WTC11 (cell line): ENCODE measurements around the gene TAF1B. TPM values are rescaled to one million over a fixed set of nuclear protein-coding genes. Genes with fewer than 3 reads are reported as not detected.

ENCODE experiments used
- ATAC-seq: fragments of 200-7000 bp; cut with Tn5 transposase; 2 replicates; pipeline ENCODE4 v1.10.0; 2021; ENCODE audit warnings: mild to moderate bottlenecking, moderate library complexity
- CTCF ChIA-PET: fragments of 300-600 bp; sonication (Branson Sonifier 250); formaldehyde crosslinking; loops from one replicate; lab custom pipeline; 2021; ENCODE audit warnings: antibody characterized with exemption; lab: Charles Lee
- POLR2A ChIA-PET: fragments of 350-600 bp; sonication (Branson Sonifier 250); formaldehyde crosslinking; loops from one replicate; lab custom pipeline; 2021; ENCODE audit warnings: antibody characterized with exemption; lab: Charles Lee
- DNase-seq: peaks from one replicate; pipeline ENCODE4 v3.0.0; 2021; ENCODE audit warnings: low spot score
- H3K27ac Mint-ChIP-seq: 2 replicates; pipeline ENCODE4 v1.8.0; 2021; ENCODE audit warnings: mixed read lengths
- H3K27me3 Mint-ChIP-seq: 2 replicates; pipeline ENCODE4 v1.8.0; 2021; ENCODE audit warnings: low read depth, mild to moderate bottlenecking, moderate library complexity, mixed read lengths
- H3K36me3 Mint-ChIP-seq: 2 replicates; pipeline ENCODE4 v1.8.0; 2021; ENCODE audit warnings: mixed read lengths
- H3K4me1 Mint-ChIP-seq: 2 replicates; pipeline ENCODE4 v1.8.0; 2022; ENCODE audit warnings: mixed read lengths
- H3K4me3 Mint-ChIP-seq: 2 replicates; pipeline ENCODE4 v1.8.0; 2021; ENCODE audit warnings: mild to moderate bottlenecking, moderate library complexity, mixed read lengths
- H3K9me3 Mint-ChIP-seq: 2 replicates; pipeline ENCODE4 v1.8.0; 2021; ENCODE audit warnings: mixed read lengths
- CREB1 ChIP-seq: sonication (generic); formaldehyde crosslinking; IDR thresholded peaks from 2 replicates; pipeline ENCODE4 v1.8.0; 2023; ENCODE audit warnings: mild to moderate bottlenecking, missing genetic modification reagents
- E2F5 ChIP-seq: sonication (generic); formaldehyde crosslinking; IDR thresholded peaks from 2 replicates; pipeline ENCODE4 v1.8.1; 2022; ENCODE audit warnings: mild to moderate bottlenecking, moderate library complexity, missing genetic modification reagents
- FOXK1 ChIP-seq: sonication (generic); formaldehyde crosslinking; IDR thresholded peaks from 2 replicates; pipeline ENCODE4 v1.8.0; 2022; ENCODE audit warnings: mild to moderate bottlenecking, moderate library complexity, missing genetic modification reagents
- FOXP4 ChIP-seq: sonication (generic); formaldehyde crosslinking; IDR thresholded peaks from 2 replicates; pipeline ENCODE4 v1.8.0; 2022; ENCODE audit warnings: mild to moderate bottlenecking, missing genetic modification reagents
- GRHL2 ChIP-seq: fragments of 250-450 bp; sonication (Bioruptor Pico); IDR thresholded peaks from 2 replicates; pipeline ENCODE4 v1.8.0; 2022; ENCODE audit warnings: mild to moderate bottlenecking, moderate library complexity; ENCODE audit not compliant: insufficient replicate concordance, severe bottlenecking
- GTF2I ChIP-seq: fragments of 250-450 bp; sonication (Bioruptor Pico); conservative IDR thresholded peaks from 2 replicates; pipeline ENCODE4 v1.4.0; 2021; ENCODE audit warnings: mild to moderate bottlenecking
- NFYB ChIP-seq: sonication (generic); formaldehyde crosslinking; conservative IDR thresholded peaks from 2 replicates; pipeline ENCODE4 v1.8.0; 2022; ENCODE audit warnings: low read depth, missing genetic modification reagents
- TP53 ChIP-seq: sonication (generic); formaldehyde crosslinking; IDR thresholded peaks from 2 replicates; pipeline ENCODE4 v1.8.1; 2023; ENCODE audit warnings: mild to moderate bottlenecking, missing genetic modification reagents
- ZBTB21 ChIP-seq: sonication (generic); formaldehyde crosslinking; IDR thresholded peaks from 2 replicates; pipeline ENCODE4 v1.8.1; 2023; ENCODE audit warnings: mild to moderate bottlenecking, missing genetic modification reagents, borderline replicate concordance
- ZNF232 ChIP-seq: sonication (generic); formaldehyde crosslinking; IDR thresholded peaks from 2 replicates; pipeline ENCODE4 v1.8.0; 2022; ENCODE audit warnings: mild to moderate bottlenecking, missing genetic modification reagents
- ZNF423 ChIP-seq: fragments of 250-450 bp; sonication (Bioruptor Pico); IDR thresholded peaks from 2 replicates; pipeline ENCODE4 v2.1.2; 2022; ENCODE audit warnings: mild to moderate bottlenecking, moderate library complexity
- total RNA-seq: library from RNA; stranded (reverse); gene quantifications from 3 replicates; pipeline ENCODE4 v1.2.3, GENCODE V29; 2021
- TF ChIP-seq, protein P1 (sequence below): sonication (generic); formaldehyde crosslinking; IDR thresholded peaks from 2 replicates; pipeline ENCODE4 v1.8.1; 2023; ENCODE audit warnings: mild to moderate bottlenecking, missing genetic modification reagents, moderate library complexity
- TF ChIP-seq, protein P2 (sequence below): sonication (generic); formaldehyde crosslinking; IDR thresholded peaks from 2 replicates; pipeline ENCODE4 v1.8.1; 2023; ENCODE audit warnings: mild to moderate bottlenecking, missing genetic modification reagents
- TF ChIP-seq, protein P3 (sequence below): fragments of 250-450 bp; sonication (Bioruptor Pico); conservative IDR thresholded peaks from 2 replicates; pipeline ENCODE4 v1.9.0; 2021; ENCODE audit warnings: mild to moderate bottlenecking
- TF ChIP-seq, protein P4 (sequence below): sonication (generic); formaldehyde crosslinking; IDR thresholded peaks from 2 replicates; pipeline ENCODE4 v1.8.1; 2022; ENCODE audit warnings: missing genetic modification reagents, borderline replicate concordance
- TF ChIP-seq, protein P5 (sequence below): fragments of 250-450 bp; sonication (Bioruptor Pico); IDR thresholded peaks from 2 replicates; pipeline ENCODE4 v1.8.0; 2021; ENCODE audit warnings: mild to moderate bottlenecking

TAF1B gene
- total RNA-seq, 1 experiment from 2014 or later, result 28.8 TPM

DNA sequence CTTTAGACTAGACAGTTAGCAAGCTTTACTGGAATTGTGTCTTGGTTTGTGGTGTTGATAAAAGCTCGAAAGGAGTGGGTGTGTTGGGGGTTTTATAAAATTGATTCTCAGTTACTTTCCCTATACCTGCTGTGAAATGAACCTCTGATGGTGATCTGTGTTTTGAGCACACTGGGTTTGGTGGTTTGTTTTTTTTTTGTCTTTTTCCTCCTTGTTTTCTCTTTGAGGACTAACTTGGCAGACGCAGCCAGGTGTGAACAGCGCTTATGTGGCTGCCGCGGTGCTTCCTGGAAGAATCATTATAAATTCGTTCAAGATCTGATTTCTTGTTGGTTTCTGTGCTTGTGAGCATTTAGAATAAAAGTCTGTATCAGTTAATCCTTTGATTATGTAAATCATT is 136.7 kb downstream of the TAF1B start:
- Mint-ChIP-seq H3K9me3 (peaks cover 5% of the 10 kb centered on the region; the same call in 1 of the 2 replicates), H3K27me3 (no peaks in the 10 kb centered on the region), H3K27ac (no peak overlapping the region; the same call in 1 of the 2 replicates), H3K4me3 (no peak overlapping the region), H3K36me3 (no peaks in the 10 kb centered on the region), H3K4me1 (no peaks in the 10 kb centered on the region)
- CTCF ChIA-PET, result no interaction called here
- POLR2A ChIA-PET, result interaction anchor here (0.7 kb wide), 1 partner anchor 183 kb away, joined by 3 read pairs; no protein-coding TSS in a partner anchor
- TF ChIP-seq, protein P1, sequence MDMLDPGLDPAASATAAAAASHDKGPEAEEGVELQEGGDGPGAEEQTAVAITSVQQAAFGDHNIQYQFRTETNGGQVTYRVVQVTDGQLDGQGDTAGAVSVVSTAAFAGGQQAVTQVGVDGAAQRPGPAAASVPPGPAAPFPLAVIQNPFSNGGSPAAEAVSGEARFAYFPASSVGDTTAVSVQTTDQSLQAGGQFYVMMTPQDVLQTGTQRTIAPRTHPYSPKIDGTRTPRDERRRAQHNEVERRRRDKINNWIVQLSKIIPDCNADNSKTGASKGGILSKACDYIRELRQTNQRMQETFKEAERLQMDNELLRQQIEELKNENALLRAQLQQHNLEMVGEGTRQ (CRISPR knock-in tag), result no peak
- TF ChIP-seq ZBTB21 (no peak), ZNF232 (CRISPR knock-in tag) (no peak), FOXK1 (no peak), ZNF423 (CRISPR knock-in tag) (no peak), GRHL2 (CRISPR knock-in tag) (no peak), NFYB (no peak), GTF2I (no peak), TP53 (CRISPR knock-in tag) (no peak), E2F5 (CRISPR knock-in tag) (no peak), CREB1 (CRISPR knock-in tag) (no peak), FOXP4 (no peak)
- TF ChIP-seq, protein P2, sequence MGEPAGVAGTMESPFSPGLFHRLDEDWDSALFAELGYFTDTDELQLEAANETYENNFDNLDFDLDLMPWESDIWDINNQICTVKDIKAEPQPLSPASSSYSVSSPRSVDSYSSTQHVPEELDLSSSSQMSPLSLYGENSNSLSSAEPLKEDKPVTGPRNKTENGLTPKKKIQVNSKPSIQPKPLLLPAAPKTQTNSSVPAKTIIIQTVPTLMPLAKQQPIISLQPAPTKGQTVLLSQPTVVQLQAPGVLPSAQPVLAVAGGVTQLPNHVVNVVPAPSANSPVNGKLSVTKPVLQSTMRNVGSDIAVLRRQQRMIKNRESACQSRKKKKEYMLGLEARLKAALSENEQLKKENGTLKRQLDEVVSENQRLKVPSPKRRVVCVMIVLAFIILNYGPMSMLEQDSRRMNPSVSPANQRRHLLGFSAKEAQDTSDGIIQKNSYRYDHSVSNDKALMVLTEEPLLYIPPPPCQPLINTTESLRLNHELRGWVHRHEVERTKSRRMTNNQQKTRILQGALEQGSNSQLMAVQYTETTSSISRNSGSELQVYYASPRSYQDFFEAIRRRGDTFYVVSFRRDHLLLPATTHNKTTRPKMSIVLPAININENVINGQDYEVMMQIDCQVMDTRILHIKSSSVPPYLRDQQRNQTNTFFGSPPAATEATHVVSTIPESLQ, result no peak
- TF ChIP-seq, protein P3, sequence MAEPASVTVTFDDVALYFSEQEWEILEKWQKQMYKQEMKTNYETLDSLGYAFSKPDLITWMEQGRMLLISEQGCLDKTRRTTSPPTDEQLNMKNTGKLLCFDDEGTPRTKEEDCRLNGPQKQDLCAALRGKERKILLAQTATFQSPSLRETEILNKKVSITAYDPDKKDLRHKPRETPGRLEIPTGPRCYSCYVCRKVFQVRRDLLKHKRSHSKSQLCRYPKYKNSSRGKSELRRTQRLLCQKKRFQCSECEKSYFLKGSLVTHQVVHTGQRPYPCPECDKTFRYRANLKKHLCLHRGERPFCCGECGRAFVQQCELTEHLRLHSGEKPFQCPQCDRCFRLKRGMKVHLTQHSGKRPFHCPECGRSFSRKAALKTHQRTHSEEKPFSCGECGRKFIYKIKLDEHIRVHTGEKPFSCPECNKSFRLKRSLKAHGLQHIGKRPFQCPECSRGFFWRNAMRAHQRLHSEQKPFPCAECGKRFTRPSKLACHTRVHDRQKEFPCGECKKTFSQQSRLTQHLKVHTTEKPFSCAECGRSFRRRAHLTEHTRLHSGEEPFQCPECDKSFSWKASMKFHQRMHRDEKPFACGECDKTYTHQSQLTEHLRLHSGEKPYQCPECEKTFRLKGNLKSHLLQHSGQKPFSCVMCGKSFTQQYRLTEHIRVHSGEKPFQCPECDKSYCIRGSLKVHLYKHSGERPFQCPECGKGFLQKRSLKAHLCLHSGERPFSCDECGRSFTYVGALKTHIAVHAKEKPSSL, result no peak
- TF ChIP-seq, protein P4, sequence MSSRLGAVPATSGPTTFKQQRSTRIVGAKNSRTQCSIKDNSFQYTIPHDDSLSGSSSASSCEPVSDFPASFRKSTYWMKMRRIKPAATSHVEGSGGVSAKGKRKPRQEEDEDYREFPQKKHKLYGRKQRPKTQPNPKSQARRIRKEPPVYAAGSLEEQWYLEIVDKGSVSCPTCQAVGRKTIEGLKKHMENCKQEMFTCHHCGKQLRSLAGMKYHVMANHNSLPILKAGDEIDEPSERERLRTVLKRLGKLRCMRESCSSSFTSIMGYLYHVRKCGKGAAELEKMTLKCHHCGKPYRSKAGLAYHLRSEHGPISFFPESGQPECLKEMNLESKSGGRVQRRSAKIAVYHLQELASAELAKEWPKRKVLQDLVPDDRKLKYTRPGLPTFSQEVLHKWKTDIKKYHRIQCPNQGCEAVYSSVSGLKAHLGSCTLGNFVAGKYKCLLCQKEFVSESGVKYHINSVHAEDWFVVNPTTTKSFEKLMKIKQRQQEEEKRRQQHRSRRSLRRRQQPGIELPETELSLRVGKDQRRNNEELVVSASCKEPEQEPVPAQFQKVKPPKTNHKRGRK (CRISPR knock-in tag), result no peak
- TF ChIP-seq, protein P5, sequence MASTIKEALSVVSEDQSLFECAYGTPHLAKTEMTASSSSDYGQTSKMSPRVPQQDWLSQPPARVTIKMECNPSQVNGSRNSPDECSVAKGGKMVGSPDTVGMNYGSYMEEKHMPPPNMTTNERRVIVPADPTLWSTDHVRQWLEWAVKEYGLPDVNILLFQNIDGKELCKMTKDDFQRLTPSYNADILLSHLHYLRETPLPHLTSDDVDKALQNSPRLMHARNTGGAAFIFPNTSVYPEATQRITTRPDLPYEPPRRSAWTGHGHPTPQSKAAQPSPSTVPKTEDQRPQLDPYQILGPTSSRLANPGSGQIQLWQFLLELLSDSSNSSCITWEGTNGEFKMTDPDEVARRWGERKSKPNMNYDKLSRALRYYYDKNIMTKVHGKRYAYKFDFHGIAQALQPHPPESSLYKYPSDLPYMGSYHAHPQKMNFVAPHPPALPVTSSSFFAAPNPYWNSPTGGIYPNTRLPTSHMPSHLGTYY (CRISPR knock-in tag), result no peak
- no peak for DNase-seq
- no peak for ATAC-seq
